HepG2 (cell line): ENCODE data around the gene AP3B2. TPM values are rescaled to one million over a fixed set of nuclear protein-coding genes. Genes with fewer than 3 reads are reported as not detected.

Experiments used
- ARNT ChIP-seq: fragments of 450-650 bp; IDR thresholded peaks from 2 replicates; pipeline ENCODE4 v1.6.1; 2017
- FIP1L1 ChIP-seq: fragments of 200-400 bp; formaldehyde crosslinking; IDR thresholded peaks from 2 replicates; pipeline ENCODE4 v1.6.1; 2018; ENCODE audit warnings: low read depth, mild to moderate bottlenecking, low read length, moderate library complexity, borderline replicate concordance; ENCODE audit not compliant: insufficient read depth
- HMG20B ChIP-seq: conservative IDR thresholded peaks from 2 replicates; pipeline ENCODE4 v1.6.1; 2016; ENCODE audit warnings: missing genetic modification reagents, missing compliant biosample characterization
- HNRNPH1 ChIP-seq: fragments of 200-400 bp; formaldehyde crosslinking; optimal IDR thresholded peaks from 2 replicates; pipeline ENCODE3; 2017; ENCODE audit warnings: mild to moderate bottlenecking, low read depth, low read length
- PAXIP1 ChIP-seq: sonication (generic); formaldehyde crosslinking; conservative IDR thresholded peaks from 2 replicates; pipeline ENCODE4 v1.4.0; 2020; ENCODE audit warnings: mild to moderate bottlenecking, missing genetic modification reagents, moderate library complexity
- POGZ ChIP-seq: sonication (generic); formaldehyde crosslinking; IDR thresholded peaks from 2 replicates; pipeline ENCODE4 v1.4.0; 2020; ENCODE audit warnings: mild to moderate bottlenecking, missing genetic modification reagents
- RELA ChIP-seq: sonication (generic); formaldehyde crosslinking; IDR thresholded peaks from 2 replicates; pipeline ENCODE4 v1.4.0; 2020; ENCODE audit warnings: missing genetic modification reagents
- SETDB1 ChIP-seq: sonication (generic); formaldehyde crosslinking; IDR thresholded peaks from 2 replicates; pipeline ENCODE4 v1.5.1; 2020; ENCODE audit warnings: missing genetic modification reagents, mild to moderate bottlenecking, borderline replicate concordance
- SIN3B ChIP-seq: fragments of 150-350 bp; IDR thresholded peaks from 2 replicates; pipeline ENCODE4 v1.6.1; 2014; ENCODE audit warnings: low read length
- SP1 ChIP-seq, 2 experiments: fragments of 450-650 bp in 1 of 2; sonication (generic) in 1 of 2; formaldehyde crosslinking in 1 of 2; IDR thresholded peaks; 2 replicates each; pipeline versions ENCODE4 v1.4.0 to v1.6.1; 2016 to 2020; ENCODE audit warnings: missing genetic modification reagents in 1 of 2
- TBP ChIP-seq: sonication (generic); formaldehyde crosslinking; IDR thresholded peaks from 2 replicates; pipeline ENCODE4 v1.5.0; 2020; ENCODE audit warnings: missing genetic modification reagents
- ZHX1 ChIP-seq: sonication (generic); formaldehyde crosslinking; IDR thresholded peaks from 2 replicates; pipeline ENCODE4 v1.8.1; 2022; ENCODE audit warnings: low read depth, mild to moderate bottlenecking, missing genetic modification reagents
- ZNF180 ChIP-seq: sonication (generic); formaldehyde crosslinking; IDR thresholded peaks from 2 replicates; pipeline ENCODE4 v1.4.0; 2020; ENCODE audit warnings: low read depth, missing genetic modification reagents, borderline replicate concordance
- ZNF326 ChIP-seq: sonication (generic); formaldehyde crosslinking; IDR thresholded peaks from 2 replicates; pipeline ENCODE4 v1.4.0; 2020; ENCODE audit warnings: missing genetic modification reagents, borderline replicate concordance
- ZNF644 ChIP-seq: IDR thresholded peaks from 2 replicates; pipeline ENCODE4 v1.6.1; 2016; ENCODE audit warnings: low read depth
- ZNF766 ChIP-seq: sonication (generic); formaldehyde crosslinking; IDR thresholded peaks from 2 replicates; pipeline ENCODE4 v1.5.0; 2020; ENCODE audit warnings: missing genetic modification reagents, borderline replicate concordance
- polyA plus RNA-seq, 8 experiments: library from polyadenylated mRNA; depleted of rRNA in 3 of 8; stranded (reverse) in 7 of 8; unstranded in 1 of 8; fragments of >200 nt; fragmentation: Illumina TruSeq in 4 of 8; extraction: Trizol in 4 of 8; gene quantifications; 2 replicates each; pipeline versions ENCODE4 v1.2.1 to v1.2.3, GENCODE V29; 2011 to 2016; ENCODE audit warnings: low read depth in 4 of 8, missing spikeins in 1 of 8, mixed read lengths in 1 of 8; ENCODE audit not compliant: insufficient read depth in 1 of 8
- total RNA-seq, 5 experiments: library from RNA; depleted of rRNA; stranded (reverse); fragments of >200 nt; fragmentation: Illumina TruSeq; extraction: Trizol; gene quantifications; 2 replicates each; pipeline ENCODE4 v1.2.3, GENCODE V29; 2016; ENCODE audit warnings: low read depth in 1 of 5
- TF ChIP-seq, protein P1 (sequence below): sonication (generic); formaldehyde crosslinking; IDR thresholded peaks from 2 replicates; pipeline ENCODE4 v1.4.0; 2020; ENCODE audit warnings: missing genetic modification reagents, borderline replicate concordance
- TF ChIP-seq, protein P2 (sequence below): sonication (generic); formaldehyde crosslinking; IDR thresholded peaks from 2 replicates; pipeline ENCODE4 v1.4.0; 2020; ENCODE audit warnings: mild to moderate bottlenecking, missing genetic modification reagents

The AP3B2 gene
- total and polyA plus RNA-seq, 2 of the 13 experiments (the other 11 are each of a cell fraction or from before 2014, with no cell fraction given) = not detected

GRCh38 chr15:82663186-82663600, 46.5 kb downstream of the AP3B2 start (continued):
- TF ChIP-seq, protein P1, sequence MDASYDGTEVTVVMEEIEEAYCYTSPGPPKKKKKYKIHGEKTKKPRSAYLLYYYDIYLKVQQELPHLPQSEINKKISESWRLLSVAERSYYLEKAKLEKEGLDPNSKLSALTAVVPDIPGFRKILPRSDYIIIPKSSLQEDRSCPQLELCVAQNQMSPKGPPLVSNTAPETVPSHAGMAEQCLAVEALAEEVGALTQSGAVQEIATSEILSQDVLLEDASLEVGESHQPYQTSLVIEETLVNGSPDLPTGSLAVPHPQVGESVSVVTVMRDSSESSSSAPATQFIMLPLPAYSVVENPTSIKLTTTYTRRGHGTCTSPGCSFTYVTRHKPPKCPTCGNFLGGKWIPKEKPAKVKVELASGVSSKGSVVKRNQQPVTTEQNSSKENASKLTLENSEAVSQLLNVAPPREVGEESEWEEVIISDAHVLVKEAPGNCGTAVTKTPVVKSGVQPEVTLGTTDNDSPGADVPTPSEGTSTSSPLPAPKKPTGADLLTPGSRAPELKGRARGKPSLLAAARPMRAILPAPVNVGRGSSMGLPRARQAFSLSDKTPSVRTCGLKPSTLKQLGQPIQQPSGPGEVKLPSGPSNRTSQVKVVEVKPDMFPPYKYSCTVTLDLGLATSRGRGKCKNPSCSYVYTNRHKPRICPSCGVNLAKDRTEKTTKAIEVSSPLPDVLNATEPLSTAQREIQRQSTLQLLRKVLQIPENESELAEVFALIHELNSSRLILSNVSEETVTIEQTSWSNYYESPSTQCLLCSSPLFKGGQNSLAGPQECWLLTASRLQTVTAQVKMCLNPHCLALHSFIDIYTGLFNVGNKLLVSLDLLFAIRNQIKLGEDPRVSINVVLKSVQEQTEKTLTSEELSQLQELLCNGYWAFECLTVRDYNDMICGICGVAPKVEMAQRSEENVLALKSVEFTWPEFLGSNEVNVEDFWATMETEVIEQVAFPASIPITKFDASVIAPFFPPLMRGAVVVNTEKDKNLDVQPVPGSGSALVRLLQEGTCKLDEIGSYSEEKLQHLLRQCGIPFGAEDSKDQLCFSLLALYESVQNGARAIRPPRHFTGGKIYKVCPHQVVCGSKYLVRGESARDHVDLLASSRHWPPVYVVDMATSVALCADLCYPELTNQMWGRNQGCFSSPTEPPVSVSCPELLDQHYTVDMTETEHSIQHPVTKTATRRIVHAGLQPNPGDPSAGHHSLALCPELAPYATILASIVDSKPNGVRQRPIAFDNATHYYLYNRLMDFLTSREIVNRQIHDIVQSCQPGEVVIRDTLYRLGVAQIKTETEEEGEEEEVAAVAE = 0 out of 2 replicates have a peak, but pooled peaks have one; percentile 73
- TF ChIP-seq ZHX1 (CRISPR knock-in tag) (no peak), SIN3B (no peak), FIP1L1 (no peak), ZNF326 (CRISPR knock-in tag) (no peak), POGZ (CRISPR knock-in tag) (no peak), ZNF180 (CRISPR knock-in tag) (no peak), TBP (CRISPR knock-in tag) (no peak), SP1 (IDR thresholded peaks at IDR 0.05) (no peak), SP1 (CRISPR knock-in tag; IDR thresholded peaks at IDR 0.05) (no peak), HMG20B (CRISPR knock-in tag) (0 out of 2 replicates have a peak, but pooled peaks have one; percentile 42), RELA (CRISPR knock-in tag) (no peak), PAXIP1 (no peak), ZNF644 (CRISPR knock-in tag) (no peak; the same call in 1 of the 2 replicates), SETDB1 (CRISPR knock-in tag) (no peak), ARNT (no peak), HNRNPH1 (no peak), ZNF766 (CRISPR knock-in tag) (peak; percentile 88; the same call in 1 of the 2 replicates)
- TF ChIP-seq, protein P2, sequence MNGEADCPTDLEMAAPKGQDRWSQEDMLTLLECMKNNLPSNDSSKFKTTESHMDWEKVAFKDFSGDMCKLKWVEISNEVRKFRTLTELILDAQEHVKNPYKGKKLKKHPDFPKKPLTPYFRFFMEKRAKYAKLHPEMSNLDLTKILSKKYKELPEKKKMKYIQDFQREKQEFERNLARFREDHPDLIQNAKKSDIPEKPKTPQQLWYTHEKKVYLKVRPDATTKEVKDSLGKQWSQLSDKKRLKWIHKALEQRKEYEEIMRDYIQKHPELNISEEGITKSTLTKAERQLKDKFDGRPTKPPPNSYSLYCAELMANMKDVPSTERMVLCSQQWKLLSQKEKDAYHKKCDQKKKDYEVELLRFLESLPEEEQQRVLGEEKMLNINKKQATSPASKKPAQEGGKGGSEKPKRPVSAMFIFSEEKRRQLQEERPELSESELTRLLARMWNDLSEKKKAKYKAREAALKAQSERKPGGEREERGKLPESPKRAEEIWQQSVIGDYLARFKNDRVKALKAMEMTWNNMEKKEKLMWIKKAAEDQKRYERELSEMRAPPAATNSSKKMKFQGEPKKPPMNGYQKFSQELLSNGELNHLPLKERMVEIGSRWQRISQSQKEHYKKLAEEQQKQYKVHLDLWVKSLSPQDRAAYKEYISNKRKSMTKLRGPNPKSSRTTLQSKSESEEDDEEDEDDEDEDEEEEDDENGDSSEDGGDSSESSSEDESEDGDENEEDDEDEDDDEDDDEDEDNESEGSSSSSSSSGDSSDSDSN (CRISPR knock-in tag) = no peak
